ENCODE measurements around the gene BUD23.
A peak's percentile ranks its signal among the peaks of the same experiment; 100 is the strongest.
"Not testable (repeated sequence)": the region's sequence is repeated elsewhere in the genome, so short reads cannot be mapped to it uniquely, and the experiment has no call there.

Gene BUD23

GRCh38 chr7:73719806-73720169, 36.4 kb downstream of the BUD23 start:
- no peak for DNase-seq (ENCODE audit: low spot score)

DNA sequence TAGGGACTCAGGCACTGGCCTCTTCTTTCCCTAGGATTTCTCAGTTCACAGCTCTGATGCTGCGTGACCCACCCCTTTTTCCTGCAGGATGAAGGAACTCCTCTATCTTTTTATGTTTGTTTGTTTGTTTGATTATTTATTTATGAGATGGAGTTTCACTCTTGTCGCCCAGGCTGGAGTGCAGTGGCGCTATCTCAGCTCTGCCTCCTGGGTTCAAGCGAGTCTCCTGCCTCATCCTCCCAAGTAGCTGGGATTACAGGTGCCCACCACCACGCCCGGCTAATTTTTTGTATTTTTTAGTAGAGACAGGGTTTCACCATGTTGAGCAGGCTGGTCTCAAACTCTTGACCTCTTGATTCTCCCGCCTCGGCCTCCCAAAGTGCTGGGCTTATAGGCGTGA, 37.0 kb downstream of the BUD23 start:
- DNase-seq (ENCODE audit: low spot score): not testable (repeated sequence)

DNA sequence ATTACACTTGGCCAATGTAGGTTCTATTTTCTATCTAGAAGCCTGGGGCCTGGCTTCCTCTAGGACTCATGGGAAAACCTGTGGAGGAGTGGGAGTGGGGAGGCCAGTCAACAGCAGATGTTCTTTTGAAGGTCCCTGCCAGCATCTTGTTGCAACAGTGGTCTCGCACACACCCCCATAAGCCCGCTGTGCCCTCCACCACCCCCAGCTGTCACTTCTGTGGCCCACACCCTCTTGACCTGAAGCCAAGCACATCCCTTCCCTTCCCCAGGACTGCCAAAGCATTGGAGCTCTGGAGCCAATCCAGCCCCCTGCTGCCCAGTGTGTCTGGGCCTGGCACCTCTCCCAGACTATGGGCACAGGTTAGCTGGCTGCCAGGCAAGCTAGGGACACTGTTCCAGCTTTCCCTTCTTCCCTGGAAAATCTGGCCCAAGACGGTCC, 38.0 kb downstream of the BUD23 start:
- peak; percentile 47 for DNase-seq (ENCODE audit: low spot score)

- DNase-seq (ENCODE audit: low spot score): not testable (repeated sequence)
Measured at GRCh38 chr7:73722182-73722581, 38.8 kb downstream of the BUD23 start.

DNA sequence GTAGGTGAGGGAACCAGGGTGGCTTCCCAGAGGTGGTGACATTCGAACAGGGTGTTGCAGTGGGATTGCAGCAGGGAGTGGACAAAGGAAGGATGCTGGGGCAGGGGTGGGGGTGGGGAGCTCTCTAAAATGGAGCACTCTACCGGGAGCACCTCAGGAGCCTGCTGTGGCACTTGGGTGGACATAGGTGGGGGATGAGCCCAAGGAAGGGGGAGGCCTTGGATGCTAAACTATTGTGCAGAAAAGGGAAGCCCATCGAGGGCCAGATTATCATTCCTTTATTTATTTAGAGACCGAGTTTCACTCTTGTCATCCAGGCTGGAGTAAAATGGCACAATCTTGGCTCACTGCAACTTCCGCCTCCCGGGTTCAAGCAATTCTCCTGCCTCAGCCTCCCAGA, 39.4 kb downstream of the BUD23 start:
- DNase-seq (ENCODE audit: low spot score): no peak

DNA sequence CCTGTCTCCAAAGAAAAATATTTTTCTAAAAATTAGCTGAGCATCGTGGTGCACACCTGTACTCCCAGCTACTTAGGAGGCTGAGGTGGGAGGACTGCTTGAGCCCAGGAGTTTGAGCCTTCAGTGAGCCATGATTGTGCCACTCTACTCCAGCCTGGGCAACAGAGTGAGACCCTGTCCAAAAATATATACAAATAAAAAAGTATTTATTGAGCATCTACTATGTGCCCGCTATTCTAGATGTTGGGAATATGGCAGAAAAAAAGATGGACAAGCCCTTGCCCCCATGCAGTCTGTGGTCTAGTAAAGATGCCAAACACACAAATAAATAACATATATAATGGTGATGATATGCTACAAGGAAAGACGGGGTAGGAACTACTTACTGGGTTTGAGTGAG, 40.4 kb downstream of the BUD23 start:
- DNase-seq (ENCODE audit: low spot score): no peak

DNA sequence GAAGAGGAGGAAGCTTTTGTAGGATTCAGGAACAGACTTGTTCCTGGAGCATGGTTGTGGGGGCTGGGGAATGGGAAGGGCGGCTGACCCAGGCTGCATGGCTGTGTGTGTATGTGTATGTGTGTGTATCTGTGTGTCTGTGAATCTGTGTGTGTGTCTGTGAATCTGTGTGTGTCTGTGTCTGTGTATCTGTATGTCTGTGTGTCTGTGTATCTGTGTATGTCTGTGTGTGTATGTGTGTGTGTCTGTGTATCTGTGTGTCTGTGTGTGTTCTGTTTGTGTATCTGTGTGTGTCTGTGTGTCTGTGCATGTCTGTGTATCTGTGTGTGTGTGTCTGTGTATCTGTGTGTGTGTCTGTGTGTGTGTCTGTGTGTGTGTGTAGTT, 42.7 kb downstream of the BUD23 start:
- DNase-seq (ENCODE audit: low spot score): no peak

DNA sequence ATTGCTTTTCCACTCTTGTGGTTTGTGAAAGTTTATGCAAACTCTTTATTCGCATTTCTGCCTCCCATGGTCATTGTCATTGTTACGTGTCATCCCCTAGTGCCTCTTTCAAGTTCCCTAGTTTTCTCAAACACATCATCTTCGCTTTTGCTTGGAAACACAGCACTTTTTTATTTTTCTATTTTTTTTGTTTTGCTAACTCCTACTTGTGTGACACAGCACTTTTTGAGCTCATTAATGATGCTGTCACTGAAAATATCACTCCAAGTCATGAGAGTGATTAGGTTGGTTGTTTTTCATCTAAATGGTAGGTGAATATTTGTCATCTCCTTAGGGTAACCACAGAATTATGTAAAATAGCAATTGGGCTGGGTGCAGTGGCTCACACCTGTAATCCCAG, 44.6 kb downstream of the BUD23 start:
- no peak for DNase-seq (ENCODE audit: low spot score)

DNA sequence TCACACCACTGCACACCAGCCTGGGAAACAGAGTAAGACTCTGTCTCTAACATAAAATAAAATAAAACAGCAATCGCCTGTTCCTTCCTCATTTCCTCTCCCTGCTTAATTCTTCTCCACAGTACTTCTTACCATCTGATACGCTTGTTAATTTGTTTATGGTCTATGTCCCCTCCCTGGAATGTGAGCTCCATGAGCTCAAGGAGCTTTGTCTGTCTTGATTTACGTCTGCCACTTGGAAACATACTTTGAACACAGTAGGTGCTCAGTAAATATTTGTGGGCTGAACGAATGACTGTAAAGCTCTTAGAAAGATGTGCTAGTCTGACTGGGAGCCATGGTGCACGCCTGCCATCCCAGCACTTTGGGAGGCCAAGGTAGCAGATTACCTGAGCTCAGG, 45.2 kb downstream of the BUD23 start:
- no peak for DNase-seq (ENCODE audit: low spot score)

DNA sequence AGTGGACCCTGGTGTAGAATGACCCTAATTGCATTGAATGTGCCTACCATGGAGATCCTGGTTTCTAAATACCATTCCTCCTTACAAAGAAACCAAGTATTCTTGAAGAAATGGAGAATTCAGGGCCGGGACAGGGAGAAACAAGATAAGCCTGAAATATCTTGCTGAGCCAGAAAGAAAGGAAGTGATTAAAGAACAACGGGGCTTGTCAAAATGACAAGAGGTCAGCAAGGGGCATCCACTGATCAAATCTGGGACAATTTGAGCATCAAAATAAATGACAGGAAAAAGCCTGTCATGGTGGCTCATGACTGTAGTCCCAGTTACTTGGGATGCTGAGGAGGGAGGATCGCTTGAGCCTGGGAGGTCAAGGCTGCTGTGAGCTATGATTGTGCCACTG, 47.1 kb downstream of the BUD23 start:
- no peak for DNase-seq (ENCODE audit: low spot score)

DNA sequence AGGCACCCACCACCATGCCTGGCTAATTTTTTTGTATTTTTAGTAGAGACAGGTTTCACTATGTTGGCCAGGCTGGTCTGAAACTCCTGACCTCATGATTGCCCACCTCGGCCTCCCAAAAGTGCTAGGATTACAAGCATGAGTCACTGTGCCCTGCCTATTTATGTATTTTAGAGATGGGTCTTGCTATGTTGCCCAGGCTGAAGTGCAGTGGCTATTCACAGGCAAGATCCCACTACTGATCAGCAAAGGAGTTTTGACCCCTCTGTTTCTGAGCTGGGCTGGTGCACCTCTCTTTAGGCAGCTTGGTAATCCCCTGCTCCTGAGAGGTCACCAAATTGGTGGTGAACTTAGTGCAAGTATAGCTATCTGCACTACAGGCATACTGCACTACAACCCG, 49.0 kb downstream of the BUD23 start:
- DNase-seq (ENCODE audit: low spot score): no peak

GRCh38 chr7:73734619-73735527, 51.5 kb downstream of the BUD23 start:
- no peak for DNase-seq (ENCODE audit: low spot score)

GRCh38 chr7:73735528-73735905, 52.1 kb downstream of the BUD23 start:
- no peak for DNase-seq (ENCODE audit: low spot score)

DNA sequence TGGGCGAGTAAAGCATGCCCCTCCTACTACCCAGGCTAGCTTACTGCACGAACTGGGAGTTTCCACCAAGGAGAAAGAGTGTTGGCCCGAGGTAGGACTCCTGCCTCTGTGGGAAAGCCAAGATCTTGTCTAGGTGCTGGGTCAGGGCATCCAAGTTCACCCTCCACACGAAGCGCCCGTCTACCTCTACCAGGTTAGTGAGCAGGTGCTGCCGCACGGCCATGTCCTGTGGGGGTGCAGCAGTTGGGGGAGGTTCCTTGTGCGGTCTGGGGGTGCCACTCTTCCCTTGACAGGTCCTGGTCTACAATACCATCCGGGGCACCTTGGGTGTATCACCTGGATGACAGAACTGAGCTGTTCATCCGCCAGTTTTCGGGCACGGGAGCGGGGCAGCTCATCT, 53.5 kb downstream of the BUD23 start:
- DNase-seq (ENCODE audit: low spot score): no peak

DNA sequence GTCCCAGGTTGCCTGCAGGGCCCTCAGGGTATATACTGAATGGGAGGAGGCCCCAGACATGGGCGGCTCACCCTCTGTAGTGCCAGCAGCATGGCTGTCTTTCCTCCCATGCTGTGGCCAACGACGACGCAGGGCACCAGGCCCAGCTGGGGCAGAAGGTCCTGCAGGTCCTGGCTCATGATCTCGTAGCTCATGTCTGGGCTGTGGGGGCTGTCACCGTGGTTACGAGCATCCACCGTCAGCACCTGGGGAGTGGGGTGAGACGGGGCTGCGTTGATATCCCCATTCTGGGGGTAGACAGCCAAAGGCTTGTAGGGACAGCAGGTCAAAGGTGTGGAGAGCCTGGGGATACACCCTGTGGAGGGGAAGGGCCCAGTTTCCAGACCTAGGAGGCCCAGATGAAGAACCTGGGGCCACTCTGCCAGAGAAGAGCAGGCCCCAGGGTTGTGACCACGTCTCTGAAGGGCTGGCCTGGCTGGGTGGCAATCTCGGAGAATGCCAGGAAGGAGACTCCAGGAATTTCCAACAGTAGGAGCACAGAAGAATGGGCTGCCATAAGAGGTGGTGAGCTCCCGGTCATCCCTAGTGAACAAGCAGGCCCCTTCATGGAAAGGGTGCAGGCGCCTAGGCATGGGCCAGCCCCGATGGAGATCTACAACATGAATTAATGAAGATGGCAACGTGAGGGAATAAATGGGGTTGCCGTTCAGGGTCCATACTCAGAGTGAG, 54.3 kb downstream of the BUD23 start:
- DNase-seq (ENCODE audit: low spot score): no peak

- peak; percentile 43 for DNase-seq (ENCODE audit: low spot score)
Measured at GRCh38 chr7:73738220-73738611, 54.8 kb downstream of the BUD23 start.

DNA sequence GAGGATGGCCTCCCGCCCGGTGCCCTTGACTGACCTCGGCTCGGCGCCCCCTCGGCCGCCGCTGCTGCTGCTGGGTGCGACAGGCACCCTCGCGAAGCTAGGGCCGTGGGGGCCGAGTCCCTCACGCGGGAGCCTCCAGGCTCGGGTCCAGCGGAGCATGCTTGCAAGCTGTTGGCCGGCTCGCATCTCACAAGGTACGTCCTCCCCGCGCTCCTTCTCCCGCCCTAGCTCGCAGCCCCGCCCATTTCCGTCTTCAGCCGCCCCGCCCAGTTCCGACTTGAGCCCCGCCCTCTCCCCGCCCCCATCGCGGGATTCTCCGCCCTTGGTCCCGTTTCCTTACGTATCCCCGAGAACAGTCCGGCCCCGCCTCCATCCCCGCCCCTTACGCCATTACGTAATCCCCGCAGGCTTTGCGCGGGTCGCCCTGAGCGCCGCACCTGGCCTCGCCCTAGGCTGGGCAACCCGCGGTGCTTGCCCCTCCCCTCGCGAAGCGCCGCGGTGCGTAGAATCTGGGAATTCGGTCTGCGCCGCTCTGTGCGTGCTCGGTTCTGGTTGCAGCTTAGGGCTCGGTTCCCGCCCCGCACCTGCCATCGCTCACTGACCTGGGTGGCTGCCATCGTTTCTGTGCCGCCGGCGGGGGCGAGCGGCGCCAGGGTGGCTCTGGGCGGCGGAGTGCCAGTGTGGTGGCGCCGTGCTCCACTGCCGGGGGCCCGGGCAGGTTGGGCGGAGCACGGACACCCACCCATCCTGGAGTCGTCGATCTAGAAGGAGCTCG, 55.4 kb downstream of the BUD23 start, which contains the start of gene ABHD11:
ABHD11 (minus strand) TSS at position 191 of the 775 bp plus-strand sequence; CDS start at position 159, 32 bp downstream.
- DNase-seq (ENCODE audit: low spot score): peak; percentile 96

DNA sequence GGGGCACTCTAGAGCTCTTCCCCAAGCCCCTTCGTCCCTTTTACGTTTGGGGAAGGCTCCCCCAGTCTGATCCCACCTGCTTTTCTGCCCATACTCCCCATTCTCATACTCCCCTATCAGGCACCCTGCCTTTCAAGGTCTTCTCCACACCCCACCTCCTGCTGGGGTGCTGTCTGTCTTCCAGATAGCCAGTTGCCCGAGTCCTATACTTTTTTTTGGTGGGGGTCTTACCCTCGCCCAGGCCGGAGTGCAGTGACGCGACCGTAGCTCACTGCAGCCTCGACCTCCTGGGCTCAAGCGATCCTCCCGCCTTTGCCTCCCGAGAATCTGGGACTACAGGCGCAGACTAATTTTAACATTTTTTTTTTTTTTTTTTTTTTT, 56.0 kb downstream of the BUD23 start:
- no peak for DNase-seq (ENCODE audit: low spot score)

GRCh38 chr7:73740212-73740611, 56.8 kb downstream of the BUD23 start:
- DNase-seq (ENCODE audit: low spot score): no peak

GRCh38 chr7:73740771-73741170, 57.4 kb downstream of the BUD23 start:
- DNase-seq (ENCODE audit: low spot score): no peak

DNA sequence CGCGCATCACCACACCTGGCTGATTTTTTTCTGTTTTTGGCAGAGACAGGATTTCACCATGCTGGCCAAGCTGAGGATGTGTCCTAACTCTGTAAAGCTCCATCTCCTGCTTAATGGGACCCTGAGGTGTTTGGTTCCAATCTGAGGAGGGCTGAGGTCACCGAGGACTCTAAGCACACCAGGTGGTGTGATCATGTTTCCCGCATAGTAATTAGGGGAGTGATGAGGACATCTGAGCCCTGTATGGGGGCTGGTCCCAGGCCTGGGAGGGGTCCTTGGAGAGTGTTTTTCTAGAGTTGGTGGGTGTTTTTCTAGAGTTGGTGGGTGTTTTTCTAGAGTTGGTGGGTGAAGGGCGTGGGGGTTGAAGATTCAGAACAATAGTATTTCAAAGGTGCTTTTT, 58.2 kb downstream of the BUD23 start:
- DNase-seq (ENCODE audit: low spot score): no peak

DNA sequence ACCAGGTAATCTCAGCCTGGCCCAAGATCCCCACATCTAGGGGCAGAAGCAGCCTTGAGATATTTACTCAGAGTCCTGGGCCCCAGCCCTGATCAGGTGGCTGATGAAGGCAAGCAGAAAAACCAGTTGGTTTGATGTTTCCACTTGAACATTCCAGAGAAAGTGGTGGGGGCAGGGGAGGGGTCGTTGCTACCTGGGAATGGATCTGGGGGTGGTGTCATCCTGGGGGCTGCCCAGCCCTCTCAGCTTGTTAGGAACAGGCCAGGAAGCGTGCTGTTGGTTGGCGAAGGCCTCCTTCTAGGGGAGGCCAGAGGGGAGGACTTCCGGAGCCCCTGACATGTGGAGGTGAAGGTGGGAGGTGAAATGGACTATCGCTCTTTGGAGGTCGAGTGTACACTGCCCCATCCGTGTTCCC, 58.9 kb downstream of the BUD23 start:
- no peak for DNase-seq (ENCODE audit: low spot score)
